Measurements from ENCODE around the gene HNRNPDL. TPM values are rescaled to one million over a fixed set of nuclear protein-coding genes. Genes with fewer than 3 reads are reported as not detected.

The HNRNPDL gene
- total RNA-seq, 1 experiment from 2014 or later = 472 TPM

DNA sequence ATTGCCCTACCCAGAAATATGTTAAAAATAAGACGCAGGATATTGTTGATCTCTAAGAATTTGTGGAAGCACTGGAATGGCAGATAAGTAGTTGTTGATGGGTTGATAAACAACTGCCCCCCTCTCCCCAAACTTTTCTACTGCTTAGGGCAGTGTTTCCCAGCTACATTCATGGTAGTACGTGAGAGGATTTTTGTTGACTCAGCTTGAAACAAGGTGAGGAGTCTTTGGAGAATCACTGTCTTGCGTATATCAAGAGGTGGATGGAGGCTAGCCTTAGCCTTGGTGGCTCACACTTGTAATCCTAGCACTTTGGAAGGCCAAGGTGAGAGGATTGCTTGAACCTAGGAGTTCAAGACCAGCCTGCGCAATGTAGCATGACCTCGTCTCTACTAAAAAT lies 5.9 kb upstream of the HNRNPDL start:
- Histone ChIP-seq H3K18ac (ENCODE audit: insufficient read length, low read depth, low read length) (no peak overlapping the region), H3K79me2 (ENCODE audit: insufficient read depth, low read length) (peaks cover 86% of the 10 kb centered on the region; the same call in 1 of the 2 replicates), H4K5ac (ENCODE audit: insufficient read length, low read depth, low read length) (no peak overlapping the region), H3K79me1 (ENCODE audit: insufficient read depth, low read depth, low read length, poor library complexity, severe bottlenecking) (no peaks in the 10 kb centered on the region), H4K20me1 (ENCODE audit: control insufficient read depth, insufficient read depth, insufficient read length) (no peaks in the 10 kb centered on the region), H3K4me2 (ENCODE audit: insufficient read depth, insufficient read length, low read length) (no peak overlapping the region), H3K23ac (ENCODE audit: insufficient read length, low read depth, low read length) (no peak overlapping the region), H2AFZ (ENCODE audit: low read length) (no peak overlapping the region), H3T11ph (ENCODE audit: low read length) (no peak overlapping the region), H3K27me3 (ENCODE audit: insufficient read depth, low read length) (no peaks in the 10 kb centered on the region), H2BK5ac (ENCODE audit: insufficient read length, low read length) (no peak overlapping the region), H3K9ac (ENCODE audit: extremely low read depth, insufficient read length, low read length) (no peak overlapping the region), H2BK15ac (ENCODE audit: low read depth, low read length) (no peak overlapping the region), H4K91ac (ENCODE audit: insufficient read length, low read depth, low read length) (no peak overlapping the region), H2BK12ac (ENCODE audit: insufficient read length, low read depth, low read length) (no peak overlapping the region), H3K4ac (ENCODE audit: low read depth, low read length) (no peak overlapping the region), H3K23me2 (ENCODE audit: insufficient read length, low read depth, low read length, poor library complexity, severe bottlenecking) (no peaks in the 10 kb centered on the region), H3K56ac (ENCODE audit: insufficient read length, low read depth, low read length) (no peak overlapping the region), H3K27ac (ENCODE audit: insufficient read length, low read depth, low read length) (no peak overlapping the region), H3K9me3 (ENCODE audit: control insufficient read depth, low read depth, low read length) (no peaks in the 10 kb centered on the region), H3K14ac (ENCODE audit: insufficient read depth, low read length) (no peak overlapping the region), H3K4me1 (ENCODE audit: insufficient read depth, low read length) (no peaks in the 10 kb centered on the region; the same call in 1 of the 2 replicates), H4K8ac (replicated peaks; ENCODE audit: insufficient read length, low read depth, low read length) (no peak overlapping the region), H2BK120ac (ENCODE audit: low read depth, low read length, poor library complexity, severe bottlenecking) (no peak overlapping the region), H2AK5ac (ENCODE audit: insufficient read length, low read length) (no peak overlapping the region), H2BK20ac (ENCODE audit: low read depth, low read length, poor library complexity, severe bottlenecking) (no peak overlapping the region)
- no peak for DNase-seq
- no CpG with 5 or more reads among the region's 5 CpGs for WGBS (ENCODE audit: extremely low coverage, insufficient read length, low lambda C conversion rate)
- Mint-ChIP-seq H3K4me1 (peaks cover 52 to 57% of the 10 kb centered on the region in 2 experiments), H3K27ac (no peak overlapping the region), H3K9me3 (no peaks in the 10 kb centered on the region), H3K4me3 (no peak overlapping the region), H3K27me3 (ENCODE audit: low read depth) (no peaks in the 10 kb centered on the region), H3K36me3 (ENCODE audit: insufficient read depth in 1 of 3, low read depth in 3 of 3) (peaks cover 43 to 61% (median 45%) of the 10 kb centered on the region in 3 experiments)
- TF ChIP-seq CTCF (conservative IDR thresholded peaks at IDR 0.05) = no peak
